AG09319 (cell line): ENCODE measurements around the gene STK32C.

ENCODE experiments used
- DNase-seq: peaks from one replicate; pipeline ENCODE4 v3.0.0-alpha.2; 2010; ENCODE audit warnings: low read depth; ENCODE audit errors: extremely low read depth
- CTCF ChIP-seq: IDR thresholded peaks from 2 replicates; pipeline ENCODE4 v1.5.1; 2011; ENCODE audit warnings: low read depth, mild to moderate bottlenecking, inconsistent platforms, low read length, moderate library complexity

Gene STK32C

GRCh38 chr10:132276706-132277105 is 31.0 kb downstream of the STK32C start:
- TF ChIP-seq CTCF: no peak
- no peak for DNase-seq

- DNase-seq: no peak
Observed at GRCh38 chr10:132276179-132276675, 31.5 kb downstream of the STK32C start.

DNA sequence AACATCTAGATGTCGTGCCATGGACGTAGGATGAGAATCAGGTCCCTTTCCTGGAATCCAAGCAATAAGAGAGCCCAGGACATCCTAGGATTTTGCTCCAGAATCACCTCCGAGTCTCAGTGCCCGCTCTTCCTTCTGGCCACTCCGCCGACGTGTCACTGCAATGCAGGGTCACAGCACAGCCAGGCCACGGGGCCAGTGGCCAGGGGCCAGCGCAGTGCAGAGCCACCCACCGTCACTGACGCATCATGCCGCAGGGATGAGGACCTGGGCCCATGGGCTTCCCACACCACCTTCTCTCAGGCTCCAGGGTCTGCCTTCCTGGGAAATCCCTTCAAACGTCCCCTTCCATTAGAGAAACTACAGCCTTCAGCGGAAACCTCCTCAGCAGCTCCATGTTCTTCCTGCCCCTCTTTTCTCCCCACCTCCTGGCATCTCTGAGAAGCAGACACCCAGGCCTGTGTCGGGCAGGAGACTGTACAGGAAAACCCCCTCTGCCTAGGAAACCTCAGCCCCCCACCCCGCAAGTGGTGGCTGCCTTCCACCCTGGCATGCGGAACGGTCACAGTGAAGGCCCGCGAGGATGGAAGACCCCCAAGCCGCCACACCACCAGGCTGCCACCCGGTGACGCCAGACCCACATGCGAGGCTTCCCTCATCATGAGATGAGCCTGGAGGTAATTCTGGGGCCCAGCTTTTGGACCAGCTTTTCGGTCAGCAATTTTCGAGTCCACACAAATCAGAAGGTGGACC is 32.1 kb downstream of the STK32C start:
- DNase-seq: no peak
- TF ChIP-seq CTCF: no peak

More at GRCh38 chr10:132276179-132276675, 31.5 kb downstream of the STK32C start:
- no peak for TF ChIP-seq CTCF

GRCh38 chr10:132274986-132275385 is 32.8 kb downstream of the STK32C start:
- no peak for DNase-seq
- TF ChIP-seq CTCF: no peak

- no peak for DNase-seq
- TF ChIP-seq CTCF: no peak
Observed at GRCh38 chr10:132274581-132274980, 33.2 kb downstream of the STK32C start.

- no peak for DNase-seq
- TF ChIP-seq CTCF: no peak
Observed at GRCh38 chr10:132273966-132274365, 33.8 kb downstream of the STK32C start.

- TF ChIP-seq CTCF: no peak
- DNase-seq: no peak
Observed at GRCh38 chr10:132273304-132273944, 34.3 kb downstream of the STK32C start.
